HG02973 (cell line): ENCODE results near the gene HOXB13.

Experiments
- ATAC-seq: cut with Tn5 transposase; IDR thresholded peaks from one replicate; pipeline ENCODE4 v1.9.1; 2021; ENCODE audit warnings: moderate library complexity; ENCODE audit not compliant: unreplicated experiment

The HOXB13 gene

GRCh38 chr17:48728232-48729231 is at the start of gene HOXB13:
HOXB13 (minus strand) TSS chr17:48728750; CDS start chr17:48728593, 157 bp downstream.
- no peak for ATAC-seq

GRCh38 chr17:48776602-48777001 is 48.1 kb upstream of the HOXB13 start:
- no peak for ATAC-seq

- no peak for ATAC-seq
These were observed 44.7 kb upstream of the HOXB13 start for GRCh38 chr17:48773245-48773644.

GRCh38 chr17:48770954-48771353 is 42.4 kb upstream of the HOXB13 start:
- no peak for ATAC-seq

- ATAC-seq: no peak
These were observed 40.6 kb upstream of the HOXB13 start for GRCh38 chr17:48769009-48769675.

- ATAC-seq: no peak
These were observed 38.8 kb upstream of the HOXB13 start for GRCh38 chr17:48767263-48767774.

DNA sequence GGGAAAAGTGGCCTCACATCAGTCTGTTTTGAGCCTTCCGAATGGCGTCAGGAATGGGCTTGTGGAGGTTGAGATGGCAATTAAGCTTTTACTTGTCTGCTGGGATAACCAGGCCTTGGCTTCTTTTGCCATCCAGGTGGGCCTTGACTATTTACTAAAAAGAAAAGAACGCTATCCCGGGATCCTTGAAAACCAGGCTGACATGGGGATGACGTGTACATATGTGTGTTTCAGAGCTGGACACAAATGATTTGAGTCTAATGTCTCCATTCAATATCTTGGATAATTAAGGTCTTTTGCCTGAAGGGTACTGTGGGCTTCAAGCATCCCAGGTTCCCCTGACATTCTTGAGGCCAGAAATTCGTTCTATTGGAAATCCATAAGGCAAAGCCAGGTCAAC is 32.6 kb upstream of the HOXB13 start:
- no peak for ATAC-seq

DNA sequence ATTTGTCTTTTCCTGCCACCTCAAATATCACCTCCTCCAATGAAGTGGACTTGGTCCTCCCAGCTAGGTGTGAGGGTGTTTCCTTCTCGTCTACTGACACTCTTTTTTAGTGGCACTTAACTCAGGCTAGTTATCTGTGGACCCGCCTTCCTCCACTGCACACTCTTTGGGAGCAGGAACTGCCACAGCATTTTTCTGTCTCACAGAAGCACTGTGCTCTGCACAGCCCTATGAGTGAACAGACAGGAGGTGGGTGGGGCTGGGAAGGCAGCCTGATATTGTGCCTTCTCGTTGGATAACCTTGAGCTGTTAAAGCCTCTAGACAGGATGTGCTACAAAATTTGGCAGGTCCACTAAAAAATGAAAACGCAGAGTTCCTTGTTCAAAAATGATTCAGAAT is 31.9 kb upstream of the HOXB13 start:
- ATAC-seq: no peak

GRCh38 chr17:48759288-48759687 is 30.7 kb upstream of the HOXB13 start:
- ATAC-seq: no peak

GRCh38 chr17:48757524-48757961 is 29.0 kb upstream of the HOXB13 start:
- no peak for ATAC-seq

DNA sequence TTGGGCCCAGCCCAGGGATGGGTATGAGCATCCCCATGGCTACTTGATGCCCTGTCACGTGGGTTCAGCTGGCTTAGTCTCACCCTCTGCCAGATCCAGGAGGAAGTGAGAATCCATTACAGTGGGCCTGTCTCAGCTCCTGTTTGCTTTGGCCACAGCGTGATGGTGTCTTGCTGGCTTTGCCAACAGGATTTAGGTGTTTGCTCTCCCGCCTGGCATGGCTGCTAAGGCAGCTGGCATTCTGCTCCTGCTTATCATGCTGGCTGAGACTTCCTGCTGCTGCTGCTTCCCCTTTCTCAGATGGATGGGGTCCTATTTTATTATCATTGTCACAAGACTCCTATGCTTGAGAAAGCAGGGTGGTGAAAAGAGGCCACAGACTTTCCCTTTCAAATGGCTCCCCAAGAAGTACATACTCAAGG is 28.3 kb upstream of the HOXB13 start:
- no peak for ATAC-seq

DNA sequence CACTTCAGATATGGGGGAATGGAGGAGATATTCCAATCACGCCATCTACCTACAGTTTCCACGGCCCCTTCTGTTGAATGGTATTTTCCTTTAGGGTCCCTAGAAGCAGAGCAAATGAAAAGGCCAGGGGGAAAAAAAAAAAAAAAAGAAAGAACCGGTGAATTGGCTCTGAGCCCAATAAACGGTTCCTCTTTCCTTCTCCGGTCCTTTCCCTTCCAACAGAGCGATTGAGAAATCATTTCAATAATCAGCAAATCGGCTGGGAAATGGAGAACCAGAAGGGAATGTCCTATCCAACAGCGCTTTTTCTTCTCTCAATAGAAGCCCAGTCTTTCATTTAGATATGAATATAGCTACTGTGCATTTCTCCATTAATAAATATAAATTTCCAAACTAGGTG is 26.8 kb upstream of the HOXB13 start:
- ATAC-seq: no peak

- no peak for ATAC-seq
These were observed 26.1 kb upstream of the HOXB13 start for GRCh38 chr17:48754500-48755261.

- ATAC-seq: no peak
These were observed 25.4 kb upstream of the HOXB13 start for GRCh38 chr17:48753794-48754499.

DNA sequence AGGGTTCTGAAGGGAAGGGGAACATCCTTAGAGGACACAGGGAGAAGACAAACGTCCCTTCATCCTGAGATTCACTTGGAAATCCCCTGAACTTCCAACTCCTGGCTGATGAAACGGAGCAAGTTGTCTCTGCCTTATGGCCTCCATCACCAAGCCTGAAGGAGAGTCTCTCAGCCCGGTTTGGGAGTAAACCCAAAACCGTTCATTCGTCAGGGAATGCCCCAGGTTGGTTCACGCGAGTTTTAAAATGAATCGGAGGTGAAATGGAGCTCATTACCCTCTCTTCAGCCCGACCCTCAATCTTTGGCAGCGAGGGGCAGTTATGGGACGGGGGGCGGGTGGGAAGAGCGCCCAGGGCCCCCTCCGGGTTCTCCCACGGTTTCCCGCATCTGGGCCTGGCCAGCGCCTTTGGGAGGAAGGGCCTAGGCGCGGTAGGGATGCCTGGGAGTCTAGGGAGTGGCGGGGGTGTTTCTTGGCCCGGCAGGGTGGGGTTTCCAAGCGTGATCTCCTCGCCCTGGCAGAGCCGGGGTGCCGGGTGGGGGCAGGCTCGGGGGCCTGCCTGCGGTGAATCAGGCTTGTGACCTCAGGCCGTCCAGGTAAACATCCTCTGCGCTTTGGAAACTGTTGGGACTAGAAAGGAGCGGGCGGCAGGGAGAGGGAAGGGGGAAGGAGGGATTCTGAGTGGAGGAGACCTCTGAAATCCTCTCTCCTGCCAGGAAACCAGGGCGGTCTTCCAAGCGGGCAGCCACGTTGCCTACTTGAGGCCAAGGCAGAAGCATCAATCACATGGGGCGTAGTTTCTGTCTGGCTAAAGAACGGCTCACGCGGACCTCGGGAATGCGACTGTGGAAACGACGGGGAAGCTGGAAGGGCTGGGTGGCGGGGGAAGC is 24.1 kb upstream of the HOXB13 start:
- no peak for ATAC-seq

DNA sequence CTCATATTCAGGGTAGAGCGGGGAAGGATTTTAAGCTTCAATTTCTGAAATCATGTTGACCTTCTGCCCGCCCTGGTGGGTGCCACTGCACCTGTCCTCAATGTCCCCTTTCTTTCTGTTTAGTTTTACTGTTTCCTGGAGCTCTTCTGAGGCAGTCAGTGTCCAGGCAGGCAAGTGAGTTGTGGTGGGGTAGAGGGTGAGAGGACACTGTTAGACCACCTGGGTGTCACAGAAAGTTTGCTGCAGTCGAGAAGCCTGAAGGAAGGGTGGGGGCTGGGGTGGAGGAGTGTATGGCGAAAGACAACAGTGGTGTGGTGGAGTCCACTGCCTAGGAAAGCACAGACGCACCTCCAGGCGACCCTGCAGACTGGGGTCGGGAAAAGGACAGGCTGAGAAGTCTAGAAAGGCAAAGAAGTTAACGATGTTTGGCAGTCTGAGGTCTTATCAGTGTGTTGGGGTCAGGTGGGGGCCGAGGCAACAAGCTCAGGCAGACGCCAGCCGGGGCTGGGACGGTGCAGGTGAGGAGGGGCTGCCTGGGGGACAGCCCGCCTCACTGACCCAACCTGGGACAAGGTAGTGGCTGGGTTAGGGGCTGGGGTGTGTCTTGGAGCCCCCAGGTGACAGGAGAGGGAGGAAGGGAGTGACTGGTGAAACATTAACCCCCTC is 23.3 kb upstream of the HOXB13 start:
- ATAC-seq: no peak

- ATAC-seq: no peak
These were observed 22.6 kb upstream of the HOXB13 start for GRCh38 chr17:48751172-48751571.

- no peak for ATAC-seq
These were observed 21.3 kb upstream of the HOXB13 start for GRCh38 chr17:48749621-48750553.
